ENCODE results near the gene CHRNA9.

GRCh38 chr4:40335525-40335894 lies 377 bp downstream of the CHRNA9 start:
- TF ChIP-seq CTCF (IDR thresholded peaks at IDR 0.05), result no peak
- TF ChIP-seq POLR2A (IDR thresholded peaks at IDR 0.05), result no peak

Data from right lobe of liver (tissue), 4 donors.